HL-60 (cell line): Measurements from ENCODE around the gene TSHZ1.

Experiments
- DNase-seq, 2 experiments: peaks; one replicate each; pipeline ENCODE4 v3.0.0-alpha.2; 2010 to 2020; ENCODE audit warnings: low read depth in 1 of 2, low spot score in 1 of 2
- H3K27ac ChIP-seq: fragments of 250-450 bp; sonication (Bioruptor Pico); replicated peaks from 2 replicates; pipeline ENCODE4 v1.5.1; 2020; ENCODE audit warnings: mild to moderate bottlenecking, moderate library complexity
- H3K27me3 ChIP-seq: fragments of 250-450 bp; sonication (Bioruptor Pico); 2 replicates; pipeline ENCODE4 v1.5.1; 2021; ENCODE audit warnings: mild to moderate bottlenecking, moderate library complexity; ENCODE audit not compliant: insufficient read depth, poor library complexity, severe bottlenecking
- H3K4me3 ChIP-seq: replicated peaks from 2 replicates; pipeline ENCODE4 v1.5.1; 2011; ENCODE audit warnings: mild to moderate bottlenecking, control low read depth, low read length; ENCODE audit not compliant: insufficient read depth
- CTCF ChIP-seq: IDR thresholded peaks from one replicate; pipeline ENCODE4 v1.5.1; 2011; ENCODE audit warnings: low read length, control low read depth, inconsistent platforms; ENCODE audit not compliant: insufficient read depth
- GABPA ChIP-seq: IDR thresholded peaks from 2 replicates; pipeline ENCODE4 v1.6.1; 2012; ENCODE audit warnings: low read depth
- POLR2AphosphoS5 ChIP-seq: IDR thresholded peaks from 2 replicates; pipeline ENCODE4 v1.6.1; 2012; ENCODE audit warnings: low read depth
- REST ChIP-seq: IDR thresholded peaks from 2 replicates; pipeline ENCODE4 v1.6.1; 2012; ENCODE audit warnings: low read depth; ENCODE audit not compliant: insufficient replicate concordance
- SPI1 ChIP-seq: IDR thresholded peaks from 2 replicates; pipeline ENCODE4 v1.6.1; 2012; ENCODE audit warnings: low read depth, mild to moderate bottlenecking, borderline replicate concordance

The TSHZ1 gene

GRCh38 chr18:75176849-75177248 is 33.7 kb upstream of the TSHZ1 start:
- H3K4me3 ChIP-seq, result no peak overlapping the region
- DNase-seq, result no peak
- H3K27me3 ChIP-seq, result no peaks in the 10 kb centered on the region
- H3K27ac ChIP-seq, result no peak overlapping the region
- no peak for TF ChIP-seq CTCF
- TF ChIP-seq SPI1, result no peak
- TF ChIP-seq GABPA, result no peak
- no peak for TF ChIP-seq POLR2AphosphoS5
- TF ChIP-seq REST, result no peak

GRCh38 chr18:75178376-75178775 is 32.2 kb upstream of the TSHZ1 start:
- Histone ChIP-seq H3K27ac (no peak overlapping the region), H3K4me3 (no peak overlapping the region), H3K27me3 (no peaks in the 10 kb centered on the region)
- no peak for DNase-seq
- no peak for TF ChIP-seq REST
- no peak for TF ChIP-seq POLR2AphosphoS5
- no peak for TF ChIP-seq GABPA
- TF ChIP-seq SPI1, result no peak
- no peak for TF ChIP-seq CTCF

- TF ChIP-seq SPI1 (no peak), GABPA (no peak), CTCF (no peak), REST (no peak), POLR2AphosphoS5 (no peak)
- no peak for DNase-seq
- H3K27me3 ChIP-seq, result no peaks in the 10 kb centered on the region
- H3K27ac ChIP-seq, result no peak overlapping the region
- no peak overlapping the region for H3K4me3 ChIP-seq
These were observed 30.6 kb upstream of the TSHZ1 start for GRCh38 chr18:75179819-75180600.
